ENCODE measurements around the gene NMU.

GRCh38 chr4:55568905-55569504 is 67.1 kb downstream of the NMU start:
- TF ChIP-seq, protein P1, sequence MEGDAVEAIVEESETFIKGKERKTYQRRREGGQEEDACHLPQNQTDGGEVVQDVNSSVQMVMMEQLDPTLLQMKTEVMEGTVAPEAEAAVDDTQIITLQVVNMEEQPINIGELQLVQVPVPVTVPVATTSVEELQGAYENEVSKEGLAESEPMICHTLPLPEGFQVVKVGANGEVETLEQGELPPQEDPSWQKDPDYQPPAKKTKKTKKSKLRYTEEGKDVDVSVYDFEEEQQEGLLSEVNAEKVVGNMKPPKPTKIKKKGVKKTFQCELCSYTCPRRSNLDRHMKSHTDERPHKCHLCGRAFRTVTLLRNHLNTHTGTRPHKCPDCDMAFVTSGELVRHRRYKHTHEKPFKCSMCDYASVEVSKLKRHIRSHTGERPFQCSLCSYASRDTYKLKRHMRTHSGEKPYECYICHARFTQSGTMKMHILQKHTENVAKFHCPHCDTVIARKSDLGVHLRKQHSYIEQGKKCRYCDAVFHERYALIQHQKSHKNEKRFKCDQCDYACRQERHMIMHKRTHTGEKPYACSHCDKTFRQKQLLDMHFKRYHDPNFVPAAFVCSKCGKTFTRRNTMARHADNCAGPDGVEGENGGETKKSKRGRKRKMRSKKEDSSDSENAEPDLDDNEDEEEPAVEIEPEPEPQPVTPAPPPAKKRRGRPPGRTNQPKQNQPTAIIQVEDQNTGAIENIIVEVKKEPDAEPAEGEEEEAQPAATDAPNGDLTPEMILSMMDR (IDR thresholded peaks at IDR 0.05; ENCODE audit: low read depth, low read length): no peak
- no peak for TF ChIP-seq POLR2A (IDR thresholded peaks at IDR 0.05; ENCODE audit: extremely low read depth, insufficient read length)
- TF ChIP-seq, protein P2, sequence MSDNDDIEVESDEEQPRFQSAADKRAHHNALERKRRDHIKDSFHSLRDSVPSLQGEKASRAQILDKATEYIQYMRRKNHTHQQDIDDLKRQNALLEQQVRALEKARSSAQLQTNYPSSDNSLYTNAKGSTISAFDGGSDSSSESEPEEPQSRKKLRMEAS (IDR thresholded peaks at IDR 0.05; ENCODE audit: low read depth, low read length): no peak
- no peak for TF ChIP-seq MYC (IDR thresholded peaks at IDR 0.05; ENCODE audit: low read depth, low read length)

All from NB4 (cell line).